ENCODE results near the gene PTPRD.

Gene PTPRD

GRCh38 chr9:8643896-8644295 lies 1968.9 kb downstream of the PTPRD start:
- DNase-seq (ENCODE audit: low read depth) = no peak

- no peak for DNase-seq (ENCODE audit: low read depth)
Observed at GRCh38 chr9:8643464-8643863, 1969.3 kb downstream of the PTPRD start.

GRCh38 chr9:8640761-8641160 lies 1972.0 kb downstream of the PTPRD start:
- DNase-seq (ENCODE audit: low read depth) = no peak

GRCh38 chr9:8637626-8638025 lies 1975.2 kb downstream of the PTPRD start:
- DNase-seq (ENCODE audit: low read depth) = no peak

GRCh38 chr9:8633784-8634183 lies 1979.0 kb downstream of the PTPRD start:
- no peak for DNase-seq (ENCODE audit: low read depth)

GRCh38 chr9:8632493-8632892 lies 1980.3 kb downstream of the PTPRD start:
- DNase-seq (ENCODE audit: low read depth) = no peak

- DNase-seq (ENCODE audit: low read depth) = no peak
Observed at GRCh38 chr9:8628791-8629190, 1984.0 kb downstream of the PTPRD start.

- DNase-seq (ENCODE audit: low read depth) = no peak
Observed at GRCh38 chr9:8627976-8628679, 1984.7 kb downstream of the PTPRD start.

- no peak for DNase-seq (ENCODE audit: low read depth)
Observed at GRCh38 chr9:8622871-8623270, 1989.9 kb downstream of the PTPRD start.

GRCh38 chr9:8622222-8622802 lies 1990.5 kb downstream of the PTPRD start:
- no peak for DNase-seq (ENCODE audit: low read depth)

- no peak for DNase-seq (ENCODE audit: low read depth)
Observed at GRCh38 chr9:8621416-8621815, 1991.4 kb downstream of the PTPRD start.

GRCh38 chr9:8616414-8616813 lies 1996.4 kb downstream of the PTPRD start:
- DNase-seq (ENCODE audit: low read depth) = no peak

- DNase-seq (ENCODE audit: low read depth) = no peak
Observed at GRCh38 chr9:8614926-8615440, 1997.8 kb downstream of the PTPRD start.

GRCh38 chr9:8613346-8613825 lies 1999.4 kb downstream of the PTPRD start:
- DNase-seq (ENCODE audit: low read depth) = no peak

GRCh38 chr9:8611153-8611552 lies 2001.6 kb downstream of the PTPRD start:
- no peak for DNase-seq (ENCODE audit: low read depth)

- DNase-seq (ENCODE audit: low read depth) = no peak
Observed at GRCh38 chr9:8610256-8610655, 2002.5 kb downstream of the PTPRD start.

GRCh38 chr9:8605096-8605495 lies 2007.7 kb downstream of the PTPRD start:
- DNase-seq (ENCODE audit: low read depth) = no peak

GRCh38 chr9:8604201-8604600 lies 2008.6 kb downstream of the PTPRD start:
- DNase-seq (ENCODE audit: low read depth) = no peak

GRCh38 chr9:8600914-8601680 lies 2011.7 kb downstream of the PTPRD start:
- DNase-seq (ENCODE audit: low read depth) = no peak

- no peak for DNase-seq (ENCODE audit: low read depth)
Observed at GRCh38 chr9:8599937-8600336, 2012.9 kb downstream of the PTPRD start.

- DNase-seq (ENCODE audit: low read depth) = no peak
Observed at GRCh38 chr9:8589476-8589875, 2023.3 kb downstream of the PTPRD start.

- no peak for DNase-seq (ENCODE audit: low read depth)
Observed at GRCh38 chr9:8585036-8585435, 2027.8 kb downstream of the PTPRD start.

- DNase-seq (ENCODE audit: low read depth) = no peak
Observed at GRCh38 chr9:8579661-8580060, 2033.1 kb downstream of the PTPRD start.
